ENCODE measurements around the gene MRPS27.

MRPS27 gene

GRCh38 chr5:72202331-72202825, 117.7 kb downstream of the MRPS27 start:
- Mint-ChIP-seq H3K27ac (no peak overlapping the region), H3K4me1 (ENCODE audit: low read depth in 2 of 2) (no peaks in the 10 kb centered on the region), H3K4me3 (no peak overlapping the region), H3K9me3 (no peaks in the 10 kb centered on the region), H3K36me3 (ENCODE audit: insufficient read depth) (no peaks in the 10 kb centered on the region), H3K27me3 (peaks cover 20 to 29% of the 10 kb centered on the region in 2 donors)
- DNase-seq: no peak
- ATAC-seq (replicated peaks): no peak

DNA sequence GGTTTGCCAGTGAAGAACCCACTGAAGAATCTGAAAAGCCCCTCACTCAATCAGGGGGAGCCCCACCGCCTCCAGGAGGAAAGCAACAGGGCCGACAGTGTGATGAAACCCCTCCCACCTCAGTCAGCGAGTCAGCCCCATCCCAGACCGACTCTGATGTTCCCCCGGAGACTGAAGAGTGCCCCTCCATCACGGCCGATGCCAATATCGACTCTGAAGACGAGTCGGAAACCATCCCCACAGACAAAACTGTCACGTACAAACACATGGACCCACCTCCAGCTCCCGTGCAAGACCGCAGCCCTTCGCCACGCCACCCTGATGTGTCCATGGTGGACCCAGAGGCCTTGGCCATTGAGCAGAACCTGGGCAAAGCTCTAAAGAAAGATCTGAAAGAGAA, 120.4 kb downstream of the MRPS27 start:
- H3K4me3 Mint-ChIP-seq: no peak overlapping the region
- H3K36me3 Mint-ChIP-seq (ENCODE audit: insufficient read depth): no peaks in the 10 kb centered on the region
- peaks cover 9 to 16% of the 10 kb centered on the region in 2 donors for H3K4me1 Mint-ChIP-seq (ENCODE audit: low read depth in 2 of 2)
- peaks cover 47 to 56% of the 10 kb centered on the region in 2 donors for H3K27me3 Mint-ChIP-seq
- H3K27ac Mint-ChIP-seq: no peak overlapping the region
- ATAC-seq (replicated peaks) (no peak), DNase-seq (no peak)
- peaks cover 4 to 8% of the 10 kb centered on the region in 2 donors for H3K9me3 Mint-ChIP-seq

GRCh38 chr5:72197393-72197792, 122.6 kb downstream of the MRPS27 start:
- no peak for ATAC-seq (replicated peaks)
- Mint-ChIP-seq H3K27ac (no peak overlapping the region), H3K36me3 (ENCODE audit: insufficient read depth) (no peaks in the 10 kb centered on the region), H3K9me3 (peaks cover 4 to 8% of the 10 kb centered on the region in 2 donors), H3K27me3 (peaks cover 64 to 79% of the 10 kb centered on the region in 2 donors), H3K4me1 (ENCODE audit: low read depth in 2 of 2) (peaks cover 14 to 21% of the 10 kb centered on the region in 2 donors), H3K4me3 (no peak overlapping the region)
- DNase-seq: no peak

DNA sequence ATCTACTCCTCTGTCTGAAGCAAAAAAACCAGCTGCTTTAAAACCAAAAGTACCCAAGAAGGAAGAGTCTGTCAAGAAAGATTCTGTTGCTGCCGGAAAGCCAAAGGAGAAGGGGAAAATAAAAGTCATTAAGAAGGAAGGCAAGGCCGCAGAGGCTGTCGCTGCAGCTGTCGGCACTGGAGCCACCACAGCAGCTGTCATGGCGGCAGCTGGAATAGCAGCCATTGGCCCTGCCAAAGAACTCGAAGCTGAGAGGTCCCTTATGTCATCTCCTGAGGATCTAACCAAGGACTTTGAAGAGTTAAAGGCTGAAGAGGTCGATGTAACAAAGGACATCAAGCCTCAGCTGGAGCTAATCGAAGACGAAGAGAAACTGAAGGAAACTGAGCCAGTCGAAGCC, 124.5 kb downstream of the MRPS27 start:
- peaks cover 14 to 21% of the 10 kb centered on the region in 2 donors for H3K4me1 Mint-ChIP-seq (ENCODE audit: low read depth in 2 of 2)
- H3K27ac Mint-ChIP-seq: no peak overlapping the region

GRCh38 chr5:72194846-72195245, 125.2 kb downstream of the MRPS27 start:
- DNase-seq (peak; percentile 42 to 54 (median 43)), ATAC-seq (replicated peaks) (peak; percentile 95)
- H3K36me3 Mint-ChIP-seq (ENCODE audit: insufficient read depth): no peaks in the 10 kb centered on the region
- H3K4me3 Mint-ChIP-seq: peak overlapping the region; percentile 43 to 75
- peaks cover 4 to 8% of the 10 kb centered on the region in 2 donors for H3K9me3 Mint-ChIP-seq
- H3K4me1 Mint-ChIP-seq (ENCODE audit: low read depth in 2 of 2): peaks cover 14 to 21% of the 10 kb centered on the region in 2 donors
- H3K27me3 Mint-ChIP-seq: peaks cover 74 to 95% of the 10 kb centered on the region in 2 donors
- peak overlapping the region in 1 of 2 donors; percentile 54 for H3K27ac Mint-ChIP-seq

More for the DNA sequence above, 124.5 kb downstream of the MRPS27 start:
- peak overlapping the region; percentile 43 to 75 for H3K4me3 Mint-ChIP-seq
- no peaks in the 10 kb centered on the region for H3K36me3 Mint-ChIP-seq (ENCODE audit: insufficient read depth)
- ATAC-seq (replicated peaks) (no peak), DNase-seq (no peak)
- H3K9me3 Mint-ChIP-seq: peaks cover 4 to 8% of the 10 kb centered on the region in 2 donors
- peaks cover 73 to 95% of the 10 kb centered on the region in 2 donors for H3K27me3 Mint-ChIP-seq

DNA sequence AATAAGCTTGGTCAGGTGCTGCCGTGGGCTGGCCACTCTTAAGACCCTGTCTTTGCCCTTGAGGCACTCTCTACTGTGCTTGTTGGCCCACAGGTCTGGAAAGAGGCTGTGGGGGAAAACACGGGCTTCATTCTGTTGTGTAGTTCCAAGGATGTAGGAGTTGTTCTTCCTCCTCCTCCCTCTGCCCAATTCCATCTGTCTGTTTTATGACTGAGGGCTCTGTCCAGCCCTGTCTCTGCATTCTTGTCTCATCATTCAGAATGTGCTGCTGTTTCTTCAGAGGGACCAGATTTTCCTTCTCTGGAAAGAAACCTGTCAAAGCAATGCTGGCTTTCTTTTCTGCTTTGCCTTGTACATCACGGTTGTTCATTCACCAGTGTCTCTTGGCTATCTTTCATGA, 128.6 kb downstream of the MRPS27 start:
- Mint-ChIP-seq H3K36me3 (ENCODE audit: insufficient read depth) (no peaks in the 10 kb centered on the region), H3K9me3 (peaks cover 4 to 8% of the 10 kb centered on the region in 2 donors), H3K4me1 (ENCODE audit: low read depth in 2 of 2) (peaks cover 13 to 21% of the 10 kb centered on the region in 2 donors), H3K27ac (no peak overlapping the region), H3K4me3 (no peak overlapping the region), H3K27me3 (peaks cover 57 to 81% of the 10 kb centered on the region in 2 donors)
- ATAC-seq (replicated peaks) (no peak), DNase-seq (no peak)

GRCh38 chr5:72189146-72189545, 130.9 kb downstream of the MRPS27 start:
- no peaks in the 10 kb centered on the region for H3K4me1 Mint-ChIP-seq (ENCODE audit: low read depth in 2 of 2)
- no peak overlapping the region for H3K4me3 Mint-ChIP-seq
- no peaks in the 10 kb centered on the region for H3K9me3 Mint-ChIP-seq
- DNase-seq: no peak
- H3K27me3 Mint-ChIP-seq: peaks cover 55 to 81% of the 10 kb centered on the region in 2 donors
- no peaks in the 10 kb centered on the region for H3K36me3 Mint-ChIP-seq (ENCODE audit: insufficient read depth)
- no peak overlapping the region for H3K27ac Mint-ChIP-seq
- no peak for ATAC-seq (replicated peaks)

DNA sequence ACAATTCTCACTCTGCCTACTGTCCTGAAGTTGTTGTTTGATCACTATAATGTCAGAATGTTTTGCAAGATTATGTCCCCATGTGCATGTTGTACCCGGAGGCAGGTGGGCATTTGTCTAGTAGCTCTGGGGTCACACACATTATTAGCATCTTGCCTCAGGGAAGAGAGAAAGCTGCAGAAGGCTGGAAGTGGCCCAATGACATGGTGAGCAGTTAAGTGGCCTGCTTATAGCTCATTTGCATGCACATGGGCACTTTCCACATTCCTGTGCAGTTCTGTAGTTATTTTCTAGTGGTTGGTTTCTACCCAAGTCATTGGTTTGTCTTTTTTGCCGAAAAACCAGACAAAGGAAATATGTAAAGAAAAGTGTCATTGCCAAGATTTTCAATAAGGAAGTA, 131.9 kb downstream of the MRPS27 start:
- Mint-ChIP-seq H3K4me1 (ENCODE audit: low read depth in 2 of 2) (no peaks in the 10 kb centered on the region), H3K9me3 (no peaks in the 10 kb centered on the region), H3K27ac (no peak overlapping the region), H3K36me3 (ENCODE audit: insufficient read depth) (no peaks in the 10 kb centered on the region), H3K27me3 (peaks cover 57 to 81% of the 10 kb centered on the region in 2 donors), H3K4me3 (no peak overlapping the region)
- DNase-seq: no peak
- no peak for ATAC-seq (replicated peaks)

DNA sequence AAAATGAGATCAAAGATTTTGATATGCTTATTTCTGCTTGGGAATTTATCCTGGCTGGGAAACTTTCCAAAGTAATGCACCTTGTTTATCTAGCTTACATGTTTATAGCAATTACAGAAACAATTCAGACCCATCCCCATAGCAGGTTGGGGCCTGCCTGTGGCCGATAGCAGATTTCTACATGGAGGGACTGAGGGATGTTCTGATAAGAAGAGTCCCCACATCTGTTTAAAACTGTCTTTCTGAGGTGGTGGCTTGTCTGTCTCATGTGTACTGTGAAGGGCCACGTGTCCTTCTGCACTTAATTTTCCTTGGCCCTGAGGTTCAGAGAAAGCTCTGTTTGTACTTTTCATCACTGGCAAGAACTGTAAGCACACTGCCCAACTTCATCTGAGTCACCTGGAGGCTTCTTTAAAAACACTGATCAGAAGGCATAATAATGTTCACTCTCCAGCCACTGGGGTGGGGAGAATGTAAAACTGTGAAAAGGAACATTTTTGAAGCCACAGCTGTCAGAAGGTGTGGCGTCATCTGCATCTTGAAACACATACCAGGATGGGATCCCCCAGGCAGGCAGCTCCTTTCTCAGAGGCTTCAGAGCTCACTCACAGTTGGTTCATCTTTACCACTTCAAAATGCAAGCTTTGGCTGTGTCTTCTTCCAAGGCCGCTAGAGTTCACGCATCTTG, 132.5 kb downstream of the MRPS27 start:
- no peaks in the 10 kb centered on the region for H3K4me1 Mint-ChIP-seq (ENCODE audit: low read depth in 2 of 2)
- no peak overlapping the region for H3K4me3 Mint-ChIP-seq
- DNase-seq (no peak), ATAC-seq (replicated peaks) (no peak)
- H3K27me3 Mint-ChIP-seq: peaks cover 60 to 81% of the 10 kb centered on the region in 2 donors
- no peaks in the 10 kb centered on the region for H3K9me3 Mint-ChIP-seq
- no peaks in the 10 kb centered on the region for H3K36me3 Mint-ChIP-seq (ENCODE audit: insufficient read depth)
- H3K27ac Mint-ChIP-seq: no peak overlapping the region

GRCh38 chr5:72185496-72186329, 134.3 kb downstream of the MRPS27 start:
- Mint-ChIP-seq H3K36me3 (ENCODE audit: insufficient read depth) (no peaks in the 10 kb centered on the region), H3K27ac (no peak overlapping the region), H3K27me3 (peaks cover 67 to 82% of the 10 kb centered on the region in 2 donors), H3K9me3 (no peaks in the 10 kb centered on the region), H3K4me1 (ENCODE audit: low read depth in 2 of 2) (no peaks in the 10 kb centered on the region), H3K4me3 (no peak overlapping the region)
- DNase-seq (no peak), ATAC-seq (replicated peaks) (no peak)

GRCh38 chr5:72184408-72184807, 135.6 kb downstream of the MRPS27 start:
- Mint-ChIP-seq H3K4me1 (ENCODE audit: low read depth in 2 of 2) (no peaks in the 10 kb centered on the region), H3K36me3 (ENCODE audit: insufficient read depth) (no peaks in the 10 kb centered on the region), H3K4me3 (no peak overlapping the region), H3K9me3 (no peaks in the 10 kb centered on the region), H3K27me3 (peaks cover 71 to 90% of the 10 kb centered on the region in 2 donors), H3K27ac (no peak overlapping the region)
- no peak for ATAC-seq (replicated peaks)
- DNase-seq: no peak

DNA sequence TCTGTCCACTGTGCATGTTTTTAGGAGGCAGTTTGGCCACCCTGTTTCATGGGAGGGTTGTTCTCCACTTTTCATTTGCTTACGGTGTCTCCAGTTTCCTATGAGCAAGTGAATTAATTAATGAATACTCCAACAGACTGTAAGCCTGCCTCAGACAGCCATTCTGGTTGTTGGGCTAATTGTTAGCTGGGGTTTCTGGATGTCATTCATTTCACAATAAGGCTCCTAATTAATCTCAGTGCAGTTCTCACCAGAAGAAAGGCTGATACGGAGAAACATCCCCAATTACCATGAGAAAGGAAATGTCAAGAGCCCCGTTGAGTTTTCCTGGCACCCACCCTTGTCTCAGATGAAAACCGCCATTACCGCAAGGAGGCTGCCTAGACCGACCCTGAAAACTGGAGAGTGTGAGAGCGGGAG, 136.9 kb downstream of the MRPS27 start:
- H3K4me3 Mint-ChIP-seq: no peak overlapping the region
- H3K27me3 Mint-ChIP-seq: peaks cover 75 to 98% of the 10 kb centered on the region in 2 donors
- no peak for DNase-seq
- H3K27ac Mint-ChIP-seq: no peak overlapping the region
- ATAC-seq (replicated peaks): no peak
- H3K4me1 Mint-ChIP-seq (ENCODE audit: low read depth in 2 of 2): no peaks in the 10 kb centered on the region
- no peaks in the 10 kb centered on the region for H3K36me3 Mint-ChIP-seq (ENCODE audit: insufficient read depth)
- H3K9me3 Mint-ChIP-seq: no peaks in the 10 kb centered on the region

DNA sequence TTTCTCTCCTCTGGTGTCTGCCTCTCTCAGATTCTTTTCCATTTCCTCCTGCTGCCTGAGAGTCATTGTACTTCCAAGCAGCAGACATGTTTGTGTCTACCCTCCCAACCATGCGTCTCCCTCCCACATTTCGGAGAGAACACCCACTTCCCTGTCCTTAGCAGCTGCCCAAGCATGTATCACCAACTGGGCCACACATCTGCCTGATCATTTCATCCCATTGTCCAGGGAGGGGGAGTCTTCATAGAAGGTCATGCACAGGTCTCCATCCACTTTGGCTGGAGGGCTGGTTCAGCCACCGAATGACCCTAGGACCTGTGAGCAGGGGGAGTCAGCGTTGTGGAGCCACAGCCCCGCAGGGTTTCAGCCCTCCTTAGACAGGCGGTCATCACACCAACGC, 137.4 kb downstream of the MRPS27 start:
- DNase-seq: no peak
- H3K27me3 Mint-ChIP-seq: peaks cover 78 to 98% of the 10 kb centered on the region in 2 donors
- H3K36me3 Mint-ChIP-seq (ENCODE audit: insufficient read depth): no peaks in the 10 kb centered on the region
- H3K27ac Mint-ChIP-seq: no peak overlapping the region
- no peak for ATAC-seq (replicated peaks)
- no peak overlapping the region for H3K4me3 Mint-ChIP-seq
- no peaks in the 10 kb centered on the region for H3K9me3 Mint-ChIP-seq
- no peaks in the 10 kb centered on the region for H3K4me1 Mint-ChIP-seq (ENCODE audit: low read depth in 2 of 2)
